Stimulated activated CD4-positive, alpha-beta T cell treated with anti-CD3 and anti-CD28 coated beads, Interleukin-1b, Interleukin-23, amount 100 ng/mL, for 24 hours (primary cell): ENCODE results near the gene CYP26C1.

Experiments
- DNase-seq, 4 experiments: peaks; one replicate each; pipeline ENCODE4 v3.0.0-alpha.2; 2020; ENCODE audit warnings: low read depth in 4 of 4, low spot score in 1 of 4

Gene CYP26C1

GRCh38 chr10:93059975-93060886 lies at the start of gene CYP26C1:
CYP26C1 (plus strand) TSS chr10:93060798; CDS start chr10:93061264, 466 bp downstream.
- DNase-seq, result no peak

GRCh38 chr10:93015722-93016121 lies 44.9 kb upstream of the CYP26C1 start:
- no peak for DNase-seq

- no peak for DNase-seq
These were observed 37.5 kb upstream of the CYP26C1 start for GRCh38 chr10:93023013-93023650.

- no peak for DNase-seq
These were observed 34.5 kb upstream of the CYP26C1 start for GRCh38 chr10:93026072-93026471.

- no peak for DNase-seq
These were observed 33.1 kb upstream of the CYP26C1 start for GRCh38 chr10:93027508-93027907.

GRCh38 chr10:93028883-93029282 lies 31.7 kb upstream of the CYP26C1 start:
- no peak for DNase-seq

GRCh38 chr10:93030409-93030808 lies 30.2 kb upstream of the CYP26C1 start:
- no peak for DNase-seq

- no peak for DNase-seq
These were observed 28.3 kb upstream of the CYP26C1 start for GRCh38 chr10:93032105-93032808.

GRCh38 chr10:93032809-93033137 lies 27.8 kb upstream of the CYP26C1 start:
- no peak for DNase-seq

GRCh38 chr10:93034426-93034825 lies 26.2 kb upstream of the CYP26C1 start:
- DNase-seq, result no peak

GRCh38 chr10:93039110-93039509 lies 21.5 kb upstream of the CYP26C1 start:
- DNase-seq, result no peak

GRCh38 chr10:93039721-93040120 lies 20.9 kb upstream of the CYP26C1 start:
- DNase-seq, result no peak

- DNase-seq, result no peak
These were observed 6.1 kb upstream of the CYP26C1 start for GRCh38 chr10:93054486-93054885.

GRCh38 chr10:93058139-93058538 lies 2.5 kb upstream of the CYP26C1 start:
- no peak for DNase-seq

GRCh38 chr10:93060887-93061593 lies 442 bp downstream of the CYP26C1 start:
- no peak for DNase-seq

- no peak for DNase-seq
These were observed 1.3 kb downstream of the CYP26C1 start for GRCh38 chr10:93061594-93062513.

GRCh38 chr10:93062514-93063143 lies 2.0 kb downstream of the CYP26C1 start:
- DNase-seq, result peak in 1 of 4 experiments; percentile 42

GRCh38 chr10:93063144-93063976 lies 2.8 kb downstream of the CYP26C1 start:
- no peak for DNase-seq
